MCF 10A (cell line): ENCODE results near the gene SVIL. TPM values are rescaled to one million over a fixed set of nuclear protein-coding genes. Genes with fewer than 3 reads are reported as not detected.

Experiments
- BruUV-seq: library from RNA; stranded (reverse); fragments of 400-500 nt; replicated peaks from 2 replicates; lab custom pipeline; 2021; lab: Mats Ljungman, UMichigan
- CTCF ChIA-PET: fragments of 300-600 bp; sonication (Branson Sonifier 250); formaldehyde crosslinking; extraction: SDS; loops from one replicate; lab custom pipeline; 2021; ENCODE audit warnings: antibody characterized with exemption, inconsistent platforms; lab: Yijun Ruan, JAX
- POLR2A ChIA-PET: fragments of 300-600, 350-650 bp; sonication (Branson Sonifier 250); formaldehyde crosslinking; extraction: SDS; loops from one replicate; lab custom pipeline; 2020; ENCODE audit warnings: antibody characterized with exemption, inconsistent platforms; lab: Yijun Ruan, JAX
- DNase-seq: peaks from one replicate; pipeline ENCODE4 v3.0.0-alpha.2; 2018; ENCODE audit not compliant: unreplicated experiment
- H3K27ac Mint-ChIP-seq: one replicate; pipeline ENCODE4 v1.8.0; 2022; ENCODE audit warnings: mild to moderate bottlenecking, low read depth, mixed read lengths; ENCODE audit not compliant: unreplicated experiment
- H3K27me3 Mint-ChIP-seq: one replicate; pipeline ENCODE4 v1.8.0; 2022; ENCODE audit warnings: mixed read lengths; ENCODE audit not compliant: insufficient read depth, unreplicated experiment
- H3K36me3 Mint-ChIP-seq: one replicate; pipeline ENCODE4 v1.8.0; 2022; ENCODE audit warnings: mild to moderate bottlenecking, moderate library complexity, mixed read lengths; ENCODE audit not compliant: insufficient read depth, unreplicated experiment
- H3K4me1 Mint-ChIP-seq: one replicate; pipeline ENCODE4 v1.8.0; 2022; ENCODE audit warnings: mixed read lengths; ENCODE audit not compliant: insufficient read depth, unreplicated experiment
- H3K4me3 Mint-ChIP-seq: one replicate; pipeline ENCODE4 v1.8.0; 2022; ENCODE audit warnings: mild to moderate bottlenecking, moderate library complexity, mixed read lengths; ENCODE audit not compliant: unreplicated experiment
- H3K9me3 Mint-ChIP-seq: one replicate; pipeline ENCODE4 v1.8.0; 2022; ENCODE audit warnings: mixed read lengths; ENCODE audit not compliant: unreplicated experiment
- CTCF ChIP-seq: fragments of 200-600 bp; IDR thresholded peaks from one replicate; pipeline ENCODE4 v1.8.0; 2022; ENCODE audit warnings: antibody characterized with exemption, mild to moderate bottlenecking; ENCODE audit not compliant: unreplicated experiment
- intact Hi-C: fragments of 100-400 bp; cut with micrococcal nuclease; formaldehyde crosslinking; loops from 2 replicates; pipeline ENCODE4 v1.14.1; 2022
- total RNA-seq: library from RNA; stranded (reverse); gene quantifications from 2 replicates; pipeline ENCODE4 v1.2.3, GENCODE V29; 2022

The SVIL gene
- total RNA-seq, 1 experiment from 2014 or later = 43.3 TPM

- no peak overlapping the region for H3K4me3 Mint-ChIP-seq
Observed at GRCh38 chr10:29647478-29647877, 12.7 kb upstream of the SVIL start.

GRCh38 chr10:29646960-29647461 lies 12.2 kb upstream of the SVIL start:
- POLR2A ChIA-PET = interaction anchor here (0.7 to 2.2 kb wide), 7 partner anchors 12 to 254 kb away, joined by 3 to 8 read pairs (median 3); partner anchors contain the start of gene SVIL
- DNase-seq = no peak
- no TSS peak for BruUV-seq
- no peaks in the 10 kb centered on the region for H3K9me3 Mint-ChIP-seq
- CTCF ChIA-PET = interaction anchor here (0.6 to 1.4 kb wide), 3 partner anchors 11 to 450 kb away, joined by 3 to 7 read pairs (median 5); no protein-coding TSS in a partner anchor
- peaks cover 35% of the 10 kb centered on the region for H3K4me1 Mint-ChIP-seq
- no peak overlapping the region for H3K27ac Mint-ChIP-seq
- TF ChIP-seq CTCF = no peak
- intact Hi-C loops = no loop called here
- H3K27me3 Mint-ChIP-seq = no peaks in the 10 kb centered on the region
- H3K36me3 Mint-ChIP-seq = peaks cover 22% of the 10 kb centered on the region
- H3K4me3 Mint-ChIP-seq = no peak overlapping the region

More at GRCh38 chr10:29647478-29647877, 12.7 kb upstream of the SVIL start:
- BruUV-seq = no TSS peak
- no peak for DNase-seq
- Mint-ChIP-seq H3K36me3 (peaks cover 22% of the 10 kb centered on the region), H3K27ac (no peak overlapping the region), H3K4me1 (peaks cover 35% of the 10 kb centered on the region), H3K27me3 (no peaks in the 10 kb centered on the region), H3K9me3 (no peaks in the 10 kb centered on the region)
- ChIA-PET CTCF (interaction anchor here (0.6 to 1.4 kb wide), 3 partner anchors 10 to 449 kb away, joined by 3 to 7 read pairs (median 5); no protein-coding TSS in a partner anchor), POLR2A (interaction anchor here (0.7 to 1.7 kb wide), 4 partner anchors 12 to 255 kb away, joined by 3 to 6 read pairs (median 3); no protein-coding TSS in a partner anchor)
- intact Hi-C loops = no loop called here
- no peak for TF ChIP-seq CTCF

GRCh38 chr10:29646238-29646902 lies 11.6 kb upstream of the SVIL start:
- Mint-ChIP-seq H3K4me3 (peak overlapping the region; percentile 29), H3K27ac (peak overlapping the region; percentile 39)
- intact Hi-C loops = no loop called here

More at GRCh38 chr10:29646238-29646902, 11.6 kb upstream of the SVIL start:
- POLR2A ChIA-PET = interaction anchor here (0.7 to 2.2 kb wide), 9 partner anchors 11 to 71 kb away, joined by 3 to 8 read pairs (median 3); partner anchors contain the start of gene SVIL
- CTCF ChIA-PET = interaction anchor here (0.6 kb wide), 1 partner anchor 205 kb away, joined by 5 read pairs; no protein-coding TSS in a partner anchor
- peak; percentile 88 for DNase-seq
- Mint-ChIP-seq H3K4me1 (peaks cover 31% of the 10 kb centered on the region), H3K9me3 (no peaks in the 10 kb centered on the region), H3K36me3 (peaks cover 22% of the 10 kb centered on the region), H3K27me3 (no peaks in the 10 kb centered on the region)
- no peak for TF ChIP-seq CTCF
- no TSS peak for BruUV-seq
